Caco-2 (cell line): Measurements from ENCODE around the gene RAB29. TPM values are rescaled to one million over a fixed set of nuclear protein-coding genes. Genes with fewer than 3 reads are reported as not detected.

ENCODE experiments used
- BruUV-seq: library from RNA; stranded (reverse); fragments of 400-500 nt; replicated peaks from 2 replicates; lab custom pipeline; 2021; lab: Mats Ljungman, UMichigan
- CTCF ChIA-PET: fragments of 300-600 bp; sonication (Branson Sonifier 250); formaldehyde crosslinking; loops from one replicate; lab custom pipeline; 2022; ENCODE audit warnings: antibody characterized with exemption; lab: Charles Lee
- POLR2A ChIA-PET: fragments of 300-600 bp; sonication (Branson Sonifier 250); formaldehyde crosslinking; loops from one replicate; lab custom pipeline; 2022; ENCODE audit warnings: antibody characterized with exemption; lab: Charles Lee
- DNase-seq, 2 experiments: peaks; one replicate each; pipeline versions ENCODE4 v3.0.0 to v3.0.0-alpha.2; 2020 to 2022
- H3K27me3 ChIP-seq: replicated peaks from 2 replicates; pipeline ENCODE4 v1.6.0; 2011; ENCODE audit warnings: low read length; ENCODE audit not compliant: control insufficient read depth, insufficient read depth
- H3K36me3 ChIP-seq: 2 replicates; pipeline ENCODE4 v1.5.1; 2011; ENCODE audit warnings: low read length; ENCODE audit not compliant: control insufficient read depth, insufficient read depth
- H3K4me1 ChIP-seq: fragments of 250-450 bp; sonication (Bioruptor Pico); 2 replicates; pipeline ENCODE4 v1.5.1; 2020; ENCODE audit warnings: mild to moderate bottlenecking
- H3K4me3 ChIP-seq: 2 replicates; pipeline ENCODE4 v1.5.1; 2011; ENCODE audit warnings: low read depth, mild to moderate bottlenecking, control low read depth, low read length
- H3K9me3 ChIP-seq: fragments of 250-450 bp; sonication (Bioruptor Pico); 2 replicates; pipeline ENCODE4 v1.5.1; 2020; ENCODE audit warnings: mild to moderate bottlenecking, moderate library complexity
- H3K27ac Mint-ChIP-seq: one replicate; pipeline ENCODE4 v1.8.0; 2022; ENCODE audit warnings: mixed read lengths; ENCODE audit not compliant: unreplicated experiment
- H3K27me3 Mint-ChIP-seq: one replicate; pipeline ENCODE4 v1.8.0; 2022; ENCODE audit warnings: mixed read lengths; ENCODE audit not compliant: insufficient read depth, unreplicated experiment
- H3K36me3 Mint-ChIP-seq: one replicate; pipeline ENCODE4 v1.8.0; 2022; ENCODE audit warnings: mild to moderate bottlenecking, mixed read lengths; ENCODE audit not compliant: insufficient read depth, unreplicated experiment
- H3K4me1 Mint-ChIP-seq: one replicate; pipeline ENCODE4 v1.8.0; 2022; ENCODE audit warnings: low read depth, mixed read lengths; ENCODE audit not compliant: unreplicated experiment
- H3K4me3 Mint-ChIP-seq: one replicate; pipeline ENCODE4 v1.8.0; 2022; ENCODE audit warnings: mild to moderate bottlenecking, moderate library complexity, mixed read lengths; ENCODE audit not compliant: unreplicated experiment
- H3K9me3 Mint-ChIP-seq: one replicate; pipeline ENCODE4 v1.8.0; 2022; ENCODE audit warnings: mixed read lengths; ENCODE audit not compliant: unreplicated experiment
- CTCF ChIP-seq, 2 experiments: fragments of 200-600 bp in 1 of 2; IDR thresholded peaks; 1 replicate in 1 of 2; 2 replicates in 1 of 2; pipeline versions ENCODE4 v1.5.1 to v1.8.0; 2011 to 2022; ENCODE audit warnings: antibody characterized with exemption in 1 of 2, control low read depth in 1 of 2, inconsistent platforms in 1 of 2, low read depth in 1 of 2, low read length in 1 of 2, mild to moderate bottlenecking in 1 of 2, moderate library complexity in 1 of 2; ENCODE audit not compliant: insufficient read depth in 1 of 2, severe bottlenecking in 1 of 2, unreplicated experiment in 1 of 2
- intact Hi-C: fragments of 100-400 bp; cut with micrococcal nuclease; formaldehyde crosslinking; loops from one replicate; pipeline ENCODE4 v1.10.0; 2022; ENCODE audit not compliant: unreplicated experiment
- total RNA-seq: library from RNA; stranded (reverse); gene quantifications from 2 replicates; pipeline ENCODE4 v1.2.3, GENCODE V29; 2022

The RAB29 gene
- total RNA-seq, 1 experiment from 2014 or later = 11.0 TPM

GRCh38 chr1:205749234-205750137, 25.8 kb downstream of the RAB29 start:
- DNase-seq = peak; percentile 98
- H3K36me3 ChIP-seq = no peaks in the 10 kb centered on the region; the same call in 1 of the 2 replicates
- Mint-ChIP-seq H3K27me3 (no peaks in the 10 kb centered on the region), H3K9me3 (no peaks in the 10 kb centered on the region), H3K4me3 (peak overlapping the region; percentile 87), H3K36me3 (peaks cover 37% of the 10 kb centered on the region), H3K4me1 (peaks cover 7% of the 10 kb centered on the region), H3K27ac (peak overlapping the region; percentile 99)
- POLR2A ChIA-PET = interaction anchor here (0.6 to 1.1 kb wide), 4 partner anchors 10 to 117 kb away, joined by 3 to 18 read pairs (median 3); partner anchors contain the start of gene SLC41A1
- H3K9me3 ChIP-seq = no peaks in the 10 kb centered on the region
- intact Hi-C loops = loop anchor here (1.0 kb wide), 1 partner anchor 26 kb away; the partner anchor contains the start of gene RAB29
- CTCF ChIA-PET = interaction anchor here (0.8 to 1.2 kb wide), 4 partner anchors 90 to 356 kb away, joined by 4 to 8 read pairs (median 5); no protein-coding TSS in a partner anchor
- H3K4me1 ChIP-seq = 0 out of 2 replicates have a peak, but pooled peaks cover 3% of the 10 kb centered on the region
- no TSS peak for BruUV-seq
- H3K4me3 ChIP-seq = peak overlapping the region; percentile 93
- TF ChIP-seq CTCF (IDR thresholded peaks at IDR 0.05; ENCODE audit: insufficient read depth in 1 of 2, low read depth in 1 of 2, low read length in 1 of 2, severe bottlenecking in 1 of 2, unreplicated experiment in 1 of 2) = no peak
- no peaks in the 10 kb centered on the region for H3K27me3 ChIP-seq

GRCh38 chr1:205748403-205749233, 26.7 kb downstream of the RAB29 start:
- POLR2A ChIA-PET = interaction anchor here (0.6 to 1.1 kb wide), 5 partner anchors 9 to 116 kb away, joined by 3 to 18 read pairs (median 3); partner anchors contain the start of gene SLC41A1
- no peaks in the 10 kb centered on the region; the same call in 1 of the 2 replicates for H3K36me3 ChIP-seq
- no peaks in the 10 kb centered on the region for H3K9me3 ChIP-seq
- TF ChIP-seq CTCF (IDR thresholded peaks at IDR 0.05; ENCODE audit: insufficient read depth in 1 of 2, low read depth in 1 of 2, low read length in 1 of 2, severe bottlenecking in 1 of 2, unreplicated experiment in 1 of 2) = no peak
- TSS peak; percentile 32 for BruUV-seq
- DNase-seq = peak in 1 of 2 experiments; percentile 17
- H3K4me3 Mint-ChIP-seq = peak overlapping the region; percentile 87
- H3K4me1 ChIP-seq = 0 out of 2 replicates have a peak, but pooled peaks cover 3% of the 10 kb centered on the region
- peak overlapping the region; percentile 99 for H3K27ac Mint-ChIP-seq
- peak overlapping the region; percentile 93 for H3K4me3 ChIP-seq
- H3K9me3 Mint-ChIP-seq = no peaks in the 10 kb centered on the region
- peaks cover 43% of the 10 kb centered on the region for H3K36me3 Mint-ChIP-seq
- H3K4me1 Mint-ChIP-seq = peaks cover 10% of the 10 kb centered on the region
- CTCF ChIA-PET = interaction anchor here (0.8 to 1.2 kb wide), 4 partner anchors 89 to 357 kb away, joined by 4 to 8 read pairs (median 5); no protein-coding TSS in a partner anchor
- no peaks in the 10 kb centered on the region for H3K27me3 Mint-ChIP-seq
- intact Hi-C loops = no loop called here
- no peaks in the 10 kb centered on the region for H3K27me3 ChIP-seq
